OCI-M2 (cell line): ENCODE results near the gene MGARP.
"Not testable (repeated sequence)": the region's sequence is repeated elsewhere in the genome, so short reads cannot be mapped to it uniquely, and the experiment has no call there.

Experiments used
- DNase-seq: peaks from one replicate; lab custom pipeline; 2025; ENCODE audit not compliant: unreplicated experiment; lab: John Stamatoyannopoulos, UW

Gene MGARP

DNA sequence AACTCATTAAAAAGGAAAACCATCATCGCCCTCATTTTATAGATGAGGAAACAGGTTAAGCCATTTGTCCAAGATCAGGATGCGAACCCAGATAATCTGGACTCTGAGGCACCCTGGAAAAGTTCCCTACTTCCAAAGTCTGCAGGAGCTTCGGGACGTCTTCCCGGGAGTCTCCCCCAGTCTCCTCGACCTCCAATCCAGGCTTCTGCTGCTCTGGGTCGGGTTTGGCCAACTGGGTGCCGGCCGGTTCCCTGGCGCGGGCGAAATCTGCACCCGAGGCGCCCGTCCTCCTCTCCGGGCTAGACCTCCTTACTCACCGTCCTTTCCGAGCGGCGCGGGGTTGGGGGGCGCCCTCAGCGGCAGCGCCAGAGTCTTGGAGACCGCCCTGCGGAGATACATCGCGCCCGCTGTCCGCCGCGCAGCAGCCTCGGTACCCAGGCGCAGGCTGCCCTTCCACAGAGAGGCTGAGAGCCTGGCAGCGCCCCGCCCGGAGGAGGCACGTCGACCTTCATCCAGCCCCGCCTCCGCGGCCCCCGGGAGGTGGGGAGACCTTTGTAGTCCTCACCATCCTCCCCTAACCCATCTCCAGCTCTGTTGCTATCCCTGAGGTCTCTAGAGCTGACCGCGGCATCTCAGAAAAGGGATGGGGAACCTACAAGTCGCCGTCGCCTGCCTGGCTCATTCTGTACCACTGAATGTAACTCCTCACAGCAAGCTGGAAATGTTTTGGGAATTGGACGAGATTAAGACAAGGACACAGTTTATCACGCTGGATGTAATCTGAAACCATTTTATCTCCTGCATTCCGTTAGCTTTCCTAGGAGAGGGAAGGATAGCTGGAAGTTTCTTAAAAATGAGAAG is at the start of gene MGARP:
Gene MGARP, minus strand, starts transcription at position 466 of the 861 bp plus-strand sequence. Its CDS starts 67 bp downstream, at position 399.
- DNase-seq, result no peak

DNA sequence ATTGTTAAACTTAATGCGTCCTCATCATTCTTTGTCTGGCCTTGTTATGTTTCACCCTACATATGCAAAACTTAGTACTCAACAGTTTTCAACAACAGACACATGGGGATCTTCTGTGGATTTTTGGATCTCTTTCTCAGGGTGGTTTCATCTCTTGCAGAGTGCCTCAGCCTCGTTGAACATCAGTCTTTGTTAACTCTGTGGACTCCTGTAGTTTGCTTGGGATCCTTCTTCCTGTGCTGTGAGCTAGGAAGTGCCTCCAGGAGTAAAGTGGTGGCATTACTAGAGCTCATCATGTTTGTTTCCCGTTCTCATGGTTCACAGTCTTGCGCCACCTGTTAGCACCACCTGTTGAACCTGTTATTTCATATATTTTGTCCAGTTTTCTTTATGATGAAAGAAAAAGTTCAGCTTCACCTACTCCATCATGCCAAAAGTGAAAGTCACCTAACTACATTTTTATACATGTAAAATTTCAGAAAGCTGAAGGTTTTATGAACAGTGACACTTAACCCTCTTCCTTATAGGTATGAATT is 49.7 kb upstream of the MGARP start:
- no peak for DNase-seq

DNA sequence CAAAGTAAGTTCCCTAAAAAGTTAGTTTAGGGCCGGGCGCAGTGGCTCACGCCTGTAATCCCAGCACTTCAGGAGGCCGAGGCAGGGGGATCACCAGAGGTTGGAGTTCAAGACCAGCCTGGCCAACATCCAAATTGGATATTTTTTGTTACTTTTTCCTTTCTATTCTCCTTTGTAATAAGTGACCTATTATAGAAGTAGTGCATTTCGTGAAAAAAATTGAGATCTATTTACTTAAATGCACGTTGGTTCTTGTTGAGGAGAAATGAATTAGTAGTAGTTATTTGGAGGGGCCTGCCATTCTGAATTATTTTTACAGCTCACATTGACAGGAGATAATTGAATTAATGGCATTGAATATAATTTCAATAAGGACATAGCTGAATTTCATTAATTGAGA is 44.6 kb upstream of the MGARP start:
- no peak for DNase-seq

DNA sequence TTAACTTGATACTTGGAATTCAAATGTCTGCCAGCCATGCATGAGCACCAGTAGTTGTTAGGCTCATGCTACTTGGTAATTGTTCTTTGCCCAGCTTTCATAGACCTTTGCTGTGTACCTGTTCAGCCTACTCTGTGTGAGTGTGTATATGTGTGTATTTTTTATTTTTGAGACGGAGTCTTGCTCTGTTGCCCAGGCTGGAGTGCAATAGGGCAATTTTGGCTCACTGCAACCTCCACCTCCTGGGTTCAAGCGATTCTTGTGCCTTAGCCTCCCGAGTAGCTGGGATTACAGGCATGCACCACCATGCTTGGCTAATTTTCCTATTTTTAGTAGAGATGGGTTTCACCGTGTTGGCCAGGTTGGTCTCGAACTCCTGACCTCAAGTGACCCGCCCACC is 42.5 kb upstream of the MGARP start:
- not testable (repeated sequence) for DNase-seq

DNA sequence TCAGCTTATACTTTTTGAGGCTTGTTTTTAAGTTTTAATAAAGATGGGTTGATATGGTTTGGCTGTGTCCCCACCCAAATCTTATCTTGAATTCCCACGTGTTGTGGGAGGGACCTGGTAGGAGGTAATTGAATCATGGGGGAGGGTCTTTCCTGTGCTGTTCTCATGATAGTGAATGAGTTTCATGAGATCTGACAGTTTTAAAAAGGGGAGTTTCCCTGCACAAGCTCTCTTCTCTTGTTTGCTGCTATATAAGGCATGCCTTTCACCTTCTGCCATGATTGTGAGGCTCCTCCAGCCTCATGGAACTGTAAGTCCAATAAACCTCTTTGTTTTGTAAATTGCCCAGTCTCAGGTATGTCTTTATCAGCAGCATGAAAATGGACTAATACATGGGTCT is 42.0 kb upstream of the MGARP start:
- DNase-seq, result not testable (repeated sequence)

DNA sequence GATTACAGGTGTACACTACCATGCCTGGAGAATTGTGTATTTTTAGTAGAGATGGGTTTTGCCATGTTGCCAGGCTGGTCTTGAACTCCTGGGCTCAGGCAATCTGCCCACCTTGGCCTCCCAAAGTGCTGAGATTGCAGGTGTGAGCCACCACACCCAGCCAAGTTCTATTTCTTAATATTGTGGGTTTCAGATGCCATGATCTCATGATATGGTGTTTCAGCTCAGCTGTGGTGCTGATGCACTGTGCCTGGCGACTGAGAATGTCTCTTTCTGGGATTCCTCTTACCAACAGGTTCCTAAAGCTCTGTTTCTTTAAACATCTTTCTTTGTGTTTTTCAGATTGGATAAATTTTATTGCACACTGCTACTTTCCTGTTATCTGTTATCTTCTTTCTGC is 39.5 kb upstream of the MGARP start:
- DNase-seq, result no peak

DNA sequence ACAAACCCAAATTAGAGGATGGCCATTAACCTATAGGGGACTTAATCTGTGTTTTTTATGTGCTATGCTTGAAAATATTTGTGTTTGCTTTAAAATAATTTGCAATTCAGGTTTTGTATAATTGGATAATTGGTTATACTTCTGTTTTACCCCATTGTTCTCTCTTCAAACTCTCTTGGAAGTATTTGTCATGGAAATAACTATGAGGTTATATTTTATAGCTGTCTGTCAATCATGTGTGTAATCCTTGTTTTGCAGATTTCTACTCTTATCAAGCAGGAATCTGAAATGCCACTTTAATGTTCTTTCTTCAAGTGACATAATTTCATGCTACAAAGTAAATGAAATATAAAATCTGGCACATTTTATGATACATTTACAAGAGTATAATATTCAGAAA is 37.6 kb upstream of the MGARP start:
- DNase-seq, result no peak

DNA sequence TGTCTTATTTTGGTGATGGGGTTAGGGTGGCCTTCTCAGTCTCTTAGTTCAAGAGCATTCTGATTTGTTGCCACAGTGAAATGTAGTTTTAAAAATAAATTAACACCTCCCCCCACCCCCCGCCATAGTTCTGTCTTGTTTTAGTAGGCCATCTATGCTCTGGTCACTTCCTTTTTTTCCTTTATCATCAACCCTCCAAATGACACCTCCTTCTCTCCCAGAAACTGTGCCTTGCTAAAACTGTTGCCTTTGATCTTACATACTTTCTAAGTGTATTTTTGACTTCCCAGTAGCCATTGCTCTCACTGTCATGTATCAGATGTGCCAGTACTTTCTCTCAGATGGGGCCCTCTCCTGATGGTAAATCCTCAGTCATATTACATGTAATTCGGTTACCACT is 36.7 kb upstream of the MGARP start:
- DNase-seq, result no peak

DNA sequence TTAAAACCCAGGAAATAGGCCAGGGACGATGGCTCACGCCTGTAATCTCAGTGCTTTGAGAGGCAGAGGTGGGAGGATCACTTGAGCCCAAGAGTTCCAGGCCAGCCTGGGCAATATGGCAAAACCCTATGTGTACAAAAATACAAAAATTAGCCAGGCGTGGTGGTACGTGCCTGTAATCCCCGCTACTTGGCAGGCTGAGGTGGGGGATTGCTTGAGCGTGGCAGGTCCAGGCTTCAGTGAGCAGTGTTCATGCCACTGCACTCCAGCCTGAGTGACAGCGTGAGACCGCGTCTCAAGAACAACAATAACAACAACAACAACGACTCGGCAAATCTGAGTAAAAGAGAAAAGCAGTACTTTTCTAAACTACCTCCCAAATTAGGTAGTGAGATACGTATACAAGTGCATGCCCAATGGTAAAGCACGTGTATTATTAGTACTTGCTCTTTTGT is 35.2 kb upstream of the MGARP start:
- DNase-seq, result no peak

DNA sequence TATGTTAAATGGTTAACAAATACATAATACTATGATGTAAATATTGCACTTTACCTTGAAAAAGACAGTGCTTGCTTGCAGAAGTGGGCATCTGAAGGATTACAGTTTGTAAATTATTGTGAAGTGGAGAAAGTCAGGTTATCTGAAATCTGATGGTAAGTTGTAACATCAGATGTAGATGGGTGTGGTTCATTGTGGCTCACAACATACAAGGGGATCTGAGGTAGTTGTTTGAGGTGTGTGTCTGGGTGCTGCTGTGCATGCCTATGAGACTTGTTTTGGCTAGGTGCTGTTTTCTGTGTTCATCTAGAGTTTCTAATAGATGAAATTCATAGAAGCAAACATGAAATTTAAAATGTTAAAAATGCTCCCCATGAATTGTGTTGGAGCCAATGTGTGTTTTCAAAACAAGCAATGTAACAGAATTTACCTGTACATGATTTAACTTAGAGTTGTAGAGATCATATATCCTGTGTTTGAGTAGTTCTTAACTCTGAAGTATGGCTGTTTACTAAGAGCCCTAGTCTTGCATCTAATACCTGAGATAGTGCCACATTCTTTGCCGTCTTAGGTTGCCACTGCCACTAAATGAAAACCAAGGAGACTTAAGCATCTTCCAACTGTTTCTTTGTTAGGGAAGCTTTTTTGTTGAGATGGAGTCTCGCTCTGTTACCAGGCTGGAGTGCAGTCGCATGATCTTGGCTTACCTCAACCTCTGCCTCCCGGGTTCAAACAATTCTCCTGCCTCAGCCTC is 34.2 kb upstream of the MGARP start:
- no peak for DNase-seq

DNA sequence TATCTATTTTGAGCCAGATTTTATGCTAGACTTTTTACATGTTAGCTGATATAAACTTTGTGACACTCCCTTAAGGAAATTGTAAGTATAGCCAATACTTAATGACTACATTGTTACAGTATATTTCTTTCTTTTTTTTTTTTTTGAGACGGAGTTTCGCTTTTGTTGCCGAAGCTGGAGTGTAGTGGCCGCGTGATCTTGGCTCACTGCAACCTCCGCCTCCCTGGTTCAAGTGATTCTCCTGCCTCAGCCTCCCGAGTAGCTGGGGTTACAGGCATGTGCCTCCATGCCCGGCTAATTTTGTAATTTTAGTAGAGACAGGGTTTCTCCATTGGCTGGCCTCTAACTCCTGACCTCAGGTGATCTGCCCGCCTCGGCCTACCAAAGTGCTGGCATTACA is 33.4 kb upstream of the MGARP start:
- not testable (repeated sequence) for DNase-seq

DNA sequence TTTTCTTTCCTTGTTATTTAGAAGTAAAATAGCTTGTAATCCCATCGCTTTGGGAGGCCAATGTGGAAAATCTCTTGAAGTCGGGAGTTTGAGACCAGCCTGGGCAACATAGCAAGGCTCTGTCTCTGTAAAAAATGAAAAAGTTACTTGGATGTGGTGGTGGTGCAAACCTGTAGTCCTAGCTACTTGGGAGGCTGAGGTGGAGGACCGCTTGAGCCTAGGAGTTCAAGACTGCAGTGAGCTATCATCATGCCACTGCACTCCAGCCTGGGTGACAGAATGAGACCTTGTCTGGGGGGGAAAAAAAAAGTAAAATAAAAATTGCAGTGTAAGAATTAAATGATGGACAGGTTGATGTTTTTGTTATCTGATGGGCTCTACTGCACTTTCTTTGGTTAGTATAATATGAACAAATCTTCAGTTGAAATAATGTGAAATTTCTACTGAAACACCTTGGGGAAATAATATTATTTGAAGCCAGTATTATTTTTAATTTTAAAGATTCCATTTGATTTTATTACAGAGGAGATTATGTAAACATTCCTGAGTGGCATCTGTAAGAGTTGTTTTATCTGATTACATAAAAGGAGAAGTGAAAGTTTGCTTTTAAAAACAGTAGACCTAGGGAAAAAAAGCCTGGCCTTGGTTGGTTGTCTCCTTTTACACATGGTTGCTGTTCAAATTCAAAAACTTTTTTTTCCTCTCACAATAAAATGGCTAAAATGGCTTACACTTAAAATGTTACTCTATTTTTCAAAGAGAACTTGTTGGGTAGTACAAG is 32.7 kb upstream of the MGARP start:
- DNase-seq, result no peak

DNA sequence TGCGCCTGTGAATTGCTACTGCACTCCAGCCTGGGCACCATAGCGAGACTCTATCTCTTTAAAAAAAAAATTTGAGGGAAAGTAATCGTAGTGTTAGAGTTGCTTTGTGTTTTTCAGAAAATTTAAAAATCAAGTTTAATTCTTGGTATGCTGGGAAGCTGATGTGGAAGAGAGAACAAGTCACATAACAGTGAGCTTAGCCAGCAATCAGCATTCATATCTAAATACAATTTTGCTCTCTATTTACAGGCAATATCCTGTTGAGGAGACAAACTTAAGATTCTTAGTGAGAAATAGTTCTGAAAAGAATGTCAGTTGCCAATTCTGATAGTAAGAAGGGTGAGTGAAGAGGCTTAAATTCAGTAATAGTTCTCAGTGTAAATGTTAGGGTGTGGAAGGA is 31.9 kb upstream of the MGARP start:
- no peak for DNase-seq

DNA sequence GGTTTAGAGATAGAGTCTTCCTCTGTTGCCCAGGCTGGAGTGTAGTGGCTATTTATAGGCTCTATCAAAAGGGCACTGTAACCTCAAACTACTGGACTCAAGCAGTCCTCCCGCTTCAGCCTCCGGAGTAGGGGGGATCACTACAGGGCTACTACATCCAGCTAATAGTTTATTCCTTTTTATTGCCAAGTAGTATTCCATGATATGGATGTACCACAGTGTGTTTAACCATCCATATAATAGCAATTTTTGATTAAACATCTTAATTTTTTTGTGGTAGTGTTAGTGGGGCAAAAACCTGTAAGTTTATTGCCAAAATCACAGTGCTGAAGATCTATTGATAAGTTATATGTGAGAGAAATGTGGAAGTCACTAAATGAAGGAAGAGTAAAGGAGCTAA is 24.9 kb upstream of the MGARP start:
- no peak for DNase-seq

DNA sequence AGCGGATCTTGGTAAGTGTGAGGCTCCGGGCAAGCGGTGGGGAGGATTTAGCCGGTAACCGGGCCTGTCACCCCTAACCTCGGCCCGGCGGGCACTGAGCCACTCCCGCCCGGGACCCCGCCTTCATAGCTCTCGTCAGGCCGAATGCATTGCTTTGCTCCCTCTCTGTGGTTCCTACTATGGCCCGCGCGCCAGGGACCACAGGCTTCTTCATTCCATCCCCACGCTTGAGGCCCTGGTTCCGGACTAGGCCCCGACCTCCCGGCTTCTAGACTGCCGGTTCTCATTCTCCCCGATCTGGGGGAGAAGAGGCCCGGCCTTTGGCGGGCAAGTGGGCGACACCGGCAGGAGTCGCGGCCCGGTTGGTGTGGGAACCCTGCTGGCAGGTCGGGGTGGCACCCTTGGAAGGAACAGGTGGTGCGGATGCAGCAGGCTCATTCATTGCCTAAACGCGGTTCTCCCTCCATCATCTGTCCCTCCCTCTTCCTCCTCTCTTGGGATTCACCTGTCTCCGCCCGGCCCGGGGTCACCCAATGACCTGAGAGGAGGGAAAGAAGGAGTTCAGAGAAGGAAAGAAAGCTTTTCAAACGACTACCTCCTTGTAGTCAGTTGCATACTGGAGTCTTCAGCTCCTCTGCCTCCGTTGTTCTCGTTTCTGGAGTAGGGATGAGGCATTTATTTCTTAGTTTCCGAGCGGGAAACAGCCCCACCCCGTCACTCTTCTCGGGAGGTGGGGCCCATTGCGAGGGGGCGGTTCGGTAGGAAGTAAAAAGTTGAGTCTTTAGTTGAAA is 22.0 kb upstream of the MGARP start, which contains the start of gene NDUFC1:
Gene NDUFC1, minus strand, starts transcription at position 657 of the 791 bp plus-strand sequence. CDS start 6,679 bp downstream, outside the sequence.
- DNase-seq, result no peak

DNA sequence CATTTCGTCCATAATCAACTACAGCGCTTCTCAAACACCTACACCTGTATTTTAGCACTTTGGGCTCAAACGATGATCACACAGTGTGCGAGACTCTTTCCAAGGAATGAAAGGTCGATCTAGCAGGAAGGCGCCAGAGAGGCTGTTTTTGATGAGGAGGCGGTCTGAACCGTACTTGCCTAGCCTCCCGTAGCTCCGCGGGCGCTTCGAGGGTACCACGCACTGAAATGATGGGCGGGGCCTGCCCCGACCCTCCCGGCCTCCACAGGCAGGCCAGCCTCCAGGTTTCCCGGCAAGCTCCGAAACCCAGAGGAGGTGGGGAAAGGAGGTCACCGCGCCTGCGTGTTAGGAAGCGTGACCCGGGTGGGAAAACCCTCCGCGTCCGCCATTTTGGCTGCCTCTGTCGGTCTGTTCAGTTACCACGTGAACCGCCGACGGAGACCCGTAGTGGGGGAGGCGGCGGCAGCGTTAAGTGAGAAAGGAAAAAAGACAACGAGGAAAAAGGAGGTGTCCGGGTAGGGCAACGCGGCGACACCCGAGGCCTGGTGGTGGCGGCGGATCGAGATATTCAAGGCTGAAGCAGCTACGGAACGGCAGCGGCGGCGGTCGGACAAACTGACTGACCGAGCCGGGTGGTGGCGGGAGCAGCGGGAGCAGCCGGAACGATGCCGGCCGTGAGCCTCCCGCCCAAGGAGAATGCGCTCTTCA is 21.2 kb upstream of the MGARP start, which contains the start of gene NAA15:
Gene NAA15, plus strand, starts transcription at position 393 of the 708 bp plus-strand sequence. Its CDS starts 273 bp downstream, at position 666.
- peak; percentile 69 for DNase-seq

DNA sequence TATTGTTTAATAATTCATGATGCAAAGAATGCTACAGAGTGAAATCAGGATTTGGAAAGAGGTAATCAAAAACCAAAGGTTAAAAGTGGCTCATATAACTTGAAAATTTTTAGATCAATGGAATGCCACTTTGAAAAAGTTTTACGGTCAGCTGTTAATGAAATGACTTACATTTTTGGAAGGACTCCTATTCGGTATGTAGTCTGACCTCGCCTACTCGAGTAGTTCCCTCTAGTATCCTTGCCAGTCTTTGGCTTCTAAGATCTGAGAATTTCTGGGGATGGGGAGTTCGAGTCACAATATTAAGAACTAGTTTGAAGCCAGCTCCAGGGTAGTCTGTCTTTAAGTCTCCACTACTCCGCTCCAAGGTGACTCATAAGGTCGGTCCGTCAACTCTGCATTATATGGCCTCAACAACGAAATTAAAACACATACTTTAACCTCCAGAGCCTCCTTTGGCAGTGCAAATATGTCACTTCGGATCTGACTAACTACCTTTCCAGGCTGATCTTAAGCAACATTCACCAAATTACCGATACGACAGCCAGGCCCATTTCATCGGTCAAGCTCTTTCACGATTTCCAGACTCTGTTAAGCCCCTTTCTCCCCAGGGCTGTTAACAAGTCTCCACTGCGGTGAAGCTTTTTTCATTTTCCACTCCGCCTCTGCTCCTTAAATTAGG is 20.5 kb upstream of the MGARP start:
- DNase-seq, result no peak

DNA sequence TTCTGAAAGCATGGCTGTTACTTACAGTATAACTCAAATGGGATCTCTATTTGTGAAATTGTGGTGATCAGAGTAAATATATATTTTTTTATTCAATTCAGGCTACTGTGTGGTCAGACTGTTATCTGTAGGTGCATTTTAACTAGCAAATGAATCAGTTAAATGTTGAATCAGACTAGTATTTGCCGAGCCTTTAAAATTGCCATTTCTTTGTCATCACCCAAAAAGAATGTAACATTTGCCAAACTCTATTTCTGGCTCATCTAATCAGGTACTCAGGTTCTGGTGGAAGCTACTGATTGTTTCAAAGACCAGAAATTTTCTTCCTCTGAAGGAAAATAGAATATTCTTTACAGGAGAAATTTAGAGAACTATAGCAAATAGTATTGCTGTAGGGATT is 19.5 kb upstream of the MGARP start:
- DNase-seq, result no peak

DNA sequence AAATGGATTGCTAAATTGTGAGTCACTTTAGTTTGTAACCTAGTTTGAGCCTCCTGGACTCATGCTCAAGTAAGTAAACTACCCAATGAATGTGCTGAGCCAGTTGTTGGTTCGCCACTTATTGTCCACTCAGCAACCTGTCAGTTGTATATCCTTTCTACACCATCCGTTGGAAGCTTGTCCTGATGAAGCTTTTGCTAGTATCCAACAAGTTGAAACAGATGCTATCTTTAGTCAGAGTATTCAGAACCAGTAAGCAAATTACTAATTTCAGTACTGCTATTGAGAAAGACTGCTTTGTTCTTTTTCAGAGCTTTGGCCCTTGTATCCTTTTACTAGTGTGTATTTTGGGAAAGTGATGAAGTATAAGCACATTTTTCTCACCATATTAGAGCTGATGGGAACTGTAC is 17.0 kb upstream of the MGARP start:
- no peak for DNase-seq
